ENCODE data around the gene CFAP61. TPM values are rescaled to one million over a fixed set of nuclear protein-coding genes. Genes with fewer than 3 reads are reported as not detected.

The CFAP61 gene
- total and polyA plus RNA-seq, 2 experiments from 2014 or later: 0.21 TPM; not detected in 1

DNA sequence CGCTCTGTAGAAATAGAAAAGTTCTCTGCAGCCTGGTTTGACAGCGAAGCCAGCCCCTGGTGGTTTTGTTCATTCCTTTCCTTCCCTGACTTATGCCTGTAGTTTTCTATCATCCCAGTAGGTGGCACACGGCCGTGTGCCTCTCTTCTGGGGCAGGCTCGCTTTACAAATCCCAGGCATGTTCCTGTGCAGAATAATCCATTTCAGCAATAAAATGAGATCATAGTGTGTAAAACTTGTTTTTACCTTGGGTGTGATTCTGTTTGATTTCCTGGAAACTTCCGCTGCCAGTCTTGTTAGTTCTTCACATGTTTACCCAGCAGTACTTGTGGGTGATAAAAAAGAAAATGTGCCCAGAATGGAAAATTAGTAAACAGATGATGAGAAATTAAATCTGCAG is 308.1 kb downstream of the CFAP61 start:
- no peaks in the 10 kb centered on the region for H3K9me2 ChIP-seq (ENCODE audit: insufficient read depth)
- H3K27ac Mint-ChIP-seq: no peak overlapping the region
- peaks cover 11% of the 10 kb centered on the region for H3F3A ChIP-seq (replicated peaks; ENCODE audit: low read depth)
- no peak overlapping the region for H3K4me3 Mint-ChIP-seq
- DNase-seq (ENCODE audit: low spot score) (peak; percentile 75), ATAC-seq (peak; percentile 9; the same call in 2 of the 3 replicates)
- H4K20me1 ChIP-seq (replicated peaks; ENCODE audit: insufficient read depth): no peaks in the 10 kb centered on the region
- peaks cover 24% of the 10 kb centered on the region for H3K9me3 Mint-ChIP-seq
- H3K4me1 ChIP-seq (ENCODE audit: insufficient read depth): peaks cover 22% of the 10 kb centered on the region
- no peak overlapping the region for H2AFZ ChIP-seq
- TF ChIP-seq, protein P1, sequence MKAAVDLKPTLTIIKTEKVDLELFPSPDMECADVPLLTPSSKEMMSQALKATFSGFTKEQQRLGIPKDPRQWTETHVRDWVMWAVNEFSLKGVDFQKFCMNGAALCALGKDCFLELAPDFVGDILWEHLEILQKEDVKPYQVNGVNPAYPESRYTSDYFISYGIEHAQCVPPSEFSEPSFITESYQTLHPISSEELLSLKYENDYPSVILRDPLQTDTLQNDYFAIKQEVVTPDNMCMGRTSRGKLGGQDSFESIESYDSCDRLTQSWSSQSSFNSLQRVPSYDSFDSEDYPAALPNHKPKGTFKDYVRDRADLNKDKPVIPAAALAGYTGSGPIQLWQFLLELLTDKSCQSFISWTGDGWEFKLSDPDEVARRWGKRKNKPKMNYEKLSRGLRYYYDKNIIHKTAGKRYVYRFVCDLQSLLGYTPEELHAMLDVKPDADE (IDR thresholded peaks at IDR 0.05): no peak
- TF ChIP-seq JUNB (IDR thresholded peaks at IDR 0.05; ENCODE audit: unreplicated experiment) (no peak), STAT1 (IDR thresholded peaks at IDR 0.05; ENCODE audit: unreplicated experiment) (no peak), EZH2 (IDR thresholded peaks at IDR 0.05; ENCODE audit: low read depth, unreplicated experiment) (no peak)
- TF ChIP-seq, protein P2, sequence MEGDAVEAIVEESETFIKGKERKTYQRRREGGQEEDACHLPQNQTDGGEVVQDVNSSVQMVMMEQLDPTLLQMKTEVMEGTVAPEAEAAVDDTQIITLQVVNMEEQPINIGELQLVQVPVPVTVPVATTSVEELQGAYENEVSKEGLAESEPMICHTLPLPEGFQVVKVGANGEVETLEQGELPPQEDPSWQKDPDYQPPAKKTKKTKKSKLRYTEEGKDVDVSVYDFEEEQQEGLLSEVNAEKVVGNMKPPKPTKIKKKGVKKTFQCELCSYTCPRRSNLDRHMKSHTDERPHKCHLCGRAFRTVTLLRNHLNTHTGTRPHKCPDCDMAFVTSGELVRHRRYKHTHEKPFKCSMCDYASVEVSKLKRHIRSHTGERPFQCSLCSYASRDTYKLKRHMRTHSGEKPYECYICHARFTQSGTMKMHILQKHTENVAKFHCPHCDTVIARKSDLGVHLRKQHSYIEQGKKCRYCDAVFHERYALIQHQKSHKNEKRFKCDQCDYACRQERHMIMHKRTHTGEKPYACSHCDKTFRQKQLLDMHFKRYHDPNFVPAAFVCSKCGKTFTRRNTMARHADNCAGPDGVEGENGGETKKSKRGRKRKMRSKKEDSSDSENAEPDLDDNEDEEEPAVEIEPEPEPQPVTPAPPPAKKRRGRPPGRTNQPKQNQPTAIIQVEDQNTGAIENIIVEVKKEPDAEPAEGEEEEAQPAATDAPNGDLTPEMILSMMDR (conservative IDR thresholded peaks at IDR 0.05; ENCODE audit: low read depth in 2 of 2): peak; percentile 75 to 81
- H3K4me2 ChIP-seq: peak overlapping the region; percentile 50; the same call in 1 of the 2 replicates
- no peaks in the 10 kb centered on the region for H3K79me2 ChIP-seq (replicated peaks; ENCODE audit: insufficient read depth)
- no peak overlapping the region for H3K27ac ChIP-seq (ENCODE audit: low read depth)
- peaks cover 55% of the 10 kb centered on the region for H3K27me3 Mint-ChIP-seq (ENCODE audit: insufficient read depth, low read depth, poor library complexity)
- H3K27me3 ChIP-seq (ENCODE audit: insufficient read depth): peaks cover 66% of the 10 kb centered on the region
- peaks cover 28% of the 10 kb centered on the region for H3K4me1 Mint-ChIP-seq
- H3K36me3 ChIP-seq (ENCODE audit: insufficient read depth): no peaks in the 10 kb centered on the region
- peaks cover 13% of the 10 kb centered on the region; the same call in 1 of the 3 replicates for H3K36me3 Mint-ChIP-seq (ENCODE audit: low read depth)
- H3K4me3 ChIP-seq: no peak overlapping the region

- peaks cover 32% of the 10 kb centered on the region for H3K4me1 ChIP-seq (ENCODE audit: insufficient read depth)
- peak overlapping the region; percentile 76 for H3K4me3 Mint-ChIP-seq
- H3K9me3 Mint-ChIP-seq: peaks cover 10% of the 10 kb centered on the region
- H3K27ac Mint-ChIP-seq: no peak overlapping the region
- peak; percentile 84 for DNase-seq (ENCODE audit: low spot score)
- ATAC-seq: peak; percentile 1; the same call in 2 of the 3 replicates
- peaks cover 76% of the 10 kb centered on the region for H3K27me3 Mint-ChIP-seq (ENCODE audit: insufficient read depth, low read depth, poor library complexity)
- H3K4me3 ChIP-seq: peak overlapping the region; percentile 61
- H3K4me2 ChIP-seq: peak overlapping the region; percentile 88
- no peak overlapping the region for H3K27ac ChIP-seq (ENCODE audit: low read depth)
- H3K27me3 ChIP-seq (ENCODE audit: insufficient read depth): peaks cover 87% of the 10 kb centered on the region
- peaks cover 14% of the 10 kb centered on the region for H3F3A ChIP-seq (replicated peaks; ENCODE audit: low read depth)
- peaks cover 38% of the 10 kb centered on the region for H3K4me1 Mint-ChIP-seq
- peaks cover 2% of the 10 kb centered on the region; the same call in 1 of the 3 replicates for H3K36me3 Mint-ChIP-seq (ENCODE audit: low read depth)
- peak overlapping the region; percentile 57 for H2AFZ ChIP-seq
- H3K9me2 ChIP-seq (ENCODE audit: insufficient read depth): no peaks in the 10 kb centered on the region
- H3K36me3 ChIP-seq (ENCODE audit: insufficient read depth): no peaks in the 10 kb centered on the region
- no peaks in the 10 kb centered on the region for H3K79me2 ChIP-seq (replicated peaks; ENCODE audit: insufficient read depth)
- H4K20me1 ChIP-seq (replicated peaks; ENCODE audit: insufficient read depth): no peaks in the 10 kb centered on the region
- TF ChIP-seq POLR2AphosphoS5 (IDR thresholded peaks at IDR 0.05; ENCODE audit: low read depth) (no peak), ZNF462 (CRISPR knock-in tag; IDR thresholded peaks at IDR 0.05) (no peak), JUNB (IDR thresholded peaks at IDR 0.05; ENCODE audit: unreplicated experiment) (no peak)
- TF ChIP-seq, protein P3, sequence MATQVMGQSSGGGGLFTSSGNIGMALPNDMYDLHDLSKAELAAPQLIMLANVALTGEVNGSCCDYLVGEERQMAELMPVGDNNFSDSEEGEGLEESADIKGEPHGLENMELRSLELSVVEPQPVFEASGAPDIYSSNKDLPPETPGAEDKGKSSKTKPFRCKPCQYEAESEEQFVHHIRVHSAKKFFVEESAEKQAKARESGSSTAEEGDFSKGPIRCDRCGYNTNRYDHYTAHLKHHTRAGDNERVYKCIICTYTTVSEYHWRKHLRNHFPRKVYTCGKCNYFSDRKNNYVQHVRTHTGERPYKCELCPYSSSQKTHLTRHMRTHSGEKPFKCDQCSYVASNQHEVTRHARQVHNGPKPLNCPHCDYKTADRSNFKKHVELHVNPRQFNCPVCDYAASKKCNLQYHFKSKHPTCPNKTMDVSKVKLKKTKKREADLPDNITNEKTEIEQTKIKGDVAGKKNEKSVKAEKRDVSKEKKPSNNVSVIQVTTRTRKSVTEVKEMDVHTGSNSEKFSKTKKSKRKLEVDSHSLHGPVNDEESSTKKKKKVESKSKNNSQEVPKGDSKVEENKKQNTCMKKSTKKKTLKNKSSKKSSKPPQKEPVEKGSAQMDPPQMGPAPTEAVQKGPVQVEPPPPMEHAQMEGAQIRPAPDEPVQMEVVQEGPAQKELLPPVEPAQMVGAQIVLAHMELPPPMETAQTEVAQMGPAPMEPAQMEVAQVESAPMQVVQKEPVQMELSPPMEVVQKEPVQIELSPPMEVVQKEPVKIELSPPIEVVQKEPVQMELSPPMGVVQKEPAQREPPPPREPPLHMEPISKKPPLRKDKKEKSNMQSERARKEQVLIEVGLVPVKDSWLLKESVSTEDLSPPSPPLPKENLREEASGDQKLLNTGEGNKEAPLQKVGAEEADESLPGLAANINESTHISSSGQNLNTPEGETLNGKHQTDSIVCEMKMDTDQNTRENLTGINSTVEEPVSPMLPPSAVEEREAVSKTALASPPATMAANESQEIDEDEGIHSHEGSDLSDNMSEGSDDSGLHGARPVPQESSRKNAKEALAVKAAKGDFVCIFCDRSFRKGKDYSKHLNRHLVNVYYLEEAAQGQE (IDR thresholded peaks at IDR 0.05; ENCODE audit: unreplicated experiment): no peak
Observed at GRCh38 chr20:20362774-20363433, 310.6 kb downstream of the CFAP61 start.

Data from GM23338 (cell line).